Hepatic stellate cell (primary cell): ENCODE results near the gene TNIP2.
A peak's percentile ranks its signal among the peaks of the same experiment; 100 is the strongest.
"Not testable (repeated sequence)": the region's sequence is repeated elsewhere in the genome, so short reads cannot be mapped to it uniquely, and the experiment has no call there.

Experiments
- DNase-seq: peaks from one replicate; pipeline ENCODE4 v3.0.0; 2011; ENCODE audit warnings: low spot score

The TNIP2 gene

DNA sequence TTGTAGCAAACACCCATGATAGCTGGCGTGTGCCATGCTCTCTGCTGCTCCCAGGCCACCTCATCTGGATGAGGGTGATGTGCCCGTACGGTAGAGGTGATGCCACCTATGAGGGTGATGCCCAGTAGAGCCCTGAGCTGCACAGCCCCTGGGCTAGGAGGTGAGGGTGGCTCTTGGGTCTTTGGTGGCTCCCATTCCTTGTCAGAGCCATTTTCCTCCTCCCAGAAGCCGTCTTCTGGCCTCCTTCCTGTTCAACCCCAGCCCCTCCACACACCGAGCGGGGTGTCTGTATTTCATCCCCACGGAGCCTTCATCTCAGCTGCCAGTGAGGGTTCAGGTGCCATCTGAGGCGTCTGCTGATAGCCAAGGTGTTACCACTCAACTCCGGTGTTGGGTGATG lies 12.0 kb upstream of the TNIP2 start:
- DNase-seq: no peak

DNA sequence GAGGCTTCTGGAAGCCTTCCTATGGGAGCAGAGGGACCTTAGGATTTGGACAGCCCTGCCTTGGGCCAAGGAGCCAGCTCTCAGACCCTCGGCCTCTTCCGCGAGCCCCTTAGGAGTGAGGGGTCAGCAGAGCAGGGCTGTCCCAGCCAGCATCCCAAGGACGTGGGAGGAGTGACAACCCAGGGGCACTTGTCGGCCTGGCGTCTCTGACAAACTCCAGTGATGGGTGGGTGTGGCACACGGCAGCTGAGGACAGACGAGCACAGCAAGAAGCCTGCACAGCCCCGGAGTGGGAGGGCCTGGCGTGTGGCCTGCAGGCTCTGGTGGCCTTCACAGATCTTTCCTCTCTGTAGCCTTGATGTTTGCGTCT lies 11.6 kb upstream of the TNIP2 start:
- DNase-seq: no peak

DNA sequence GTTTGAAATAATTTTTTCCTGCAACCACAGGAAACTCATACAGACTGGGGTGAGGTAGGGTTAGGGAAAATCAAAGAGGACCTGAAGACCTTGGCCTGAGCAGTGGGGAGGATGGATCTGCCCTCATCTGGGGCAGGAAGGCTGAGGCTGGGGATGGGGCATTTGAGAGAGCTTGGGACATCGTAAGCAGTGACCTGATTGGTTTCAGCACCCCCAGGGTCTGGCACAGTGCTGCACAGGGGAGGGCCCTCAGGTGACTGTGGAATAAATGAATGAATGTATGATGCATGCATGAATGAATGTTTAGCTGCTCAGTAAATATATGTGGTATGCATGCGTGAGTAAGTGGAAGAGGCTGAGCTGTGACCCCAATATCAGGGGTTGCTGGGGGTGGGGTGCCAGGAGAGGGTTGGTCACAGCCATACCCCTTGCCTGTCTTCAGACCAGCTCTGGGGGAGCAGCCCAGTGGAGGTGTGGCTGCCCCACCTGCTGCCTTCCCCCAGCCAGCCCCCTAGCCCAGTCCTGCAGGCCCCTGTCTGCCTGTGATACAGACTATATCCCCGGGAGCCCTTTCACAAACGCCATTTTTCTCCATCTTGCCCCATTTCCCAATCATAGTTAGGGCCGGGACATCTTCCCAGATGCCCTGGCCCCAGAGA lies 11.0 kb upstream of the TNIP2 start:
- DNase-seq: no peak

DNA sequence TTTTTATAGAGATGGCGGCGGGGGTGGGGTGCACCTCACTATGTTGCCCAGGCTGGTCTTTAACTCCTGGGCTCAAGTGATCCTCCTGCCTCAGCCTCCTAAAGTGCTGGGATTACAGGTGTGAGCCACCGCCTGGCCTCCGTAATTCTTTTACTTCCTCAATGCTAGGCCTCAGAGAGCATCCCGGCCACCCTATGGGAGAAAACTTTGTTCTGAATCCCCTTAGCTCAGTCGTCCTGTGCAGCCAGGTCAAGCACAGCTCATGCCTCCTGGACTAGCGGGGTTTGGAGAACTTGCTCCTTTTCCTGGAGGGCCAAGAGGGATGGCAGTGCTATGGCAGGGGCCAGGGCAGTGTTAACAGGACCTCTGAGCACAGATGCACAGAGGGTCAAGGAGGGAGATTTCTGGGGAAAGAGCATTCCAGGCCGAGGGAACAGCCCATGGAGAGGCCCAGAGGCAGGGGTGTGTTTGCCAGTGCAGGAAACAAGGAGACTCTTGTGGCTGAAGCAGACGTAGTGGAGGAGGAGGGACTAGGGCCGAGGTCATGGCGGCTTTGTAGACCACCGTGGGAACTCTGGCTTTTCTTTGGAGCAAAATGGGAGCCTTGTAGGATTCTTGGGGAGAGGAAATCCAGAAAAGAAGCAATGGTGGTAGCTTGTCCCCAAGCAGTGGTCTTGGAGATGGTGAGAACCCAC lies 9.8 kb upstream of the TNIP2 start:
- DNase-seq: no peak

DNA sequence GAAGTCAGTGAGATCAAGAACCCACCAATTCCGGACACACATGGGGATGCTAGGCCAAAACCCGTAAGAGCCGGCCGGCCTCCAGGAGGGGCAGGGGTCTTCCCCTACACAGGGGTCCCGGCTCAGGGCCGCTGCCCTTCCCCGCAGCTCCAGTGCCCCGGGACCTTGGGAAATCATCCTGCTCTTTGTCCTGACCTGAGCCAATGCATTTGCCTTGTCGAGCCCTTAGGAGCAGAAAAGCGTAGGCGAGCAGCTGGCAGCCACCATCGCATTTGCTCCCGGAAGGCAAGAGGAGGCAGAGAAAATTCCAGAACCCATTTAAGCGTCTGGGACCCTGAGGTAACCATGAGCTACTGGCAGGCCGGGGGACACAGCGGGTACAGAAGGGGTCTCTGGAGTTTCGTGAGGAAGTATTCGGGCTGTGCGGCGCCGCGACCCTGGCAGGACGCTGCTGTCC lies 7.4 kb upstream of the TNIP2 start:
- DNase-seq: no peak

DNA sequence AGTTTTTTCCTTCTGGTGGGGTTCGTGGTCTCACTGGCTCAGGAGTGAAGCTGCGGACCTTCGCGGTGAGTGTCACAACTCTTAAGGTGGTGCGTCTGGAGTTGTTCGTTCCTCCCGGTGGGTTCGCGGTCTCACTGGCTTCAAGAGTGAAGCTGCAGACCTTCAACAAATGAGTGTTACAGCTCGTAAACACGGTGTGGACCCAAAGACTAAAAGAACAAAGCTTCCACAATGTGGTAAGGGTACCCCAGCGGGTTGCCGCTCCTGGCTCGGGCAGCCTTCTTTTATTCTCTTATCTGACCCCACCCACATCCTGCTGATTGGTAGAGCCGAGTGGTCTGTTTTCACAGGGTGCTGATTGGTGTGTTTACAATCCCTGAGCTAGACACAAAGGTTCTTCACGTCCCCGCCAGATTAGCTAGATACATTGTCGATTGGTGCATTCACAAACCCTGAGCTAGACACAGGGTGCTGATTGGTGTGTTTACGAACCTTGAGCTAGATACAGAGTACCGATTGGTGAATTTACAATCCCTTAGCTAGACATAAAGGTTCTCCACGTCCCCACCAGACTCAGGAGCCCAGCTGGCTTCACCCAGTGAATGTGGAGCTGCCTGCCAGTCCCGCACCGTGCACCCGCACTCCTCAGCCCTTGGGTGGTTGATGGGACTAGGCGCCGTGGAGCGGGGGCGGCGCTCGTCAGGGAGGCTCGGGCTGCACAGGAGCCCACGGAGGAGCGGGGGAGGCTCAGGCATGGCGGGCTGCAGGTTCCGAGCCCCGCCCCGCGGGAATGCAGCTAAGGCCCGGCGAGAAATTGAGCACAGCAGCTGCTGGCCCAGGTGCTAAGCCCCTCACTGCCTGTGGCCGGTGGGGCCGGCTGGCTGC lies 6.6 kb upstream of the TNIP2 start:
- not testable (repeated sequence) for DNase-seq

DNA sequence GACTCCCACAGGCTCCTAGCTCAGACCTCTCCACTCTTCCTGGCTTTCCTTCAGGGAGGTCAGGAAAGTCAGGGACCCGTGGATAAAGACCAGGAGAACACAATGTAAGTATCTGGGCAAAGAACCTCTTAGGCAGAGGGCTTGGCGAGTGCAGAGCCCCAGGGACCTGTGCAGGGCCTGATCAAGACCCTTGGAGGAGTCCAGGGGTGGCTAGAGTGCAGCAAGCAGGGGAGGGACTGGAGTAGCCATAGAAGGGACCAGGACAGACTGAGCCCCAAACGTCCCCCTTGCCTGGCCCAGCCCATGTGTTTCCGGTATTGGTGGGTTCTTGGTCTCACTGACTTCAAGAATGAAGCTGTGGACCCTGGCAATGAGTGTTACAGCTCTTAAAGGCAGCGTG lies 5.9 kb upstream of the TNIP2 start:
- DNase-seq: no peak

DNA sequence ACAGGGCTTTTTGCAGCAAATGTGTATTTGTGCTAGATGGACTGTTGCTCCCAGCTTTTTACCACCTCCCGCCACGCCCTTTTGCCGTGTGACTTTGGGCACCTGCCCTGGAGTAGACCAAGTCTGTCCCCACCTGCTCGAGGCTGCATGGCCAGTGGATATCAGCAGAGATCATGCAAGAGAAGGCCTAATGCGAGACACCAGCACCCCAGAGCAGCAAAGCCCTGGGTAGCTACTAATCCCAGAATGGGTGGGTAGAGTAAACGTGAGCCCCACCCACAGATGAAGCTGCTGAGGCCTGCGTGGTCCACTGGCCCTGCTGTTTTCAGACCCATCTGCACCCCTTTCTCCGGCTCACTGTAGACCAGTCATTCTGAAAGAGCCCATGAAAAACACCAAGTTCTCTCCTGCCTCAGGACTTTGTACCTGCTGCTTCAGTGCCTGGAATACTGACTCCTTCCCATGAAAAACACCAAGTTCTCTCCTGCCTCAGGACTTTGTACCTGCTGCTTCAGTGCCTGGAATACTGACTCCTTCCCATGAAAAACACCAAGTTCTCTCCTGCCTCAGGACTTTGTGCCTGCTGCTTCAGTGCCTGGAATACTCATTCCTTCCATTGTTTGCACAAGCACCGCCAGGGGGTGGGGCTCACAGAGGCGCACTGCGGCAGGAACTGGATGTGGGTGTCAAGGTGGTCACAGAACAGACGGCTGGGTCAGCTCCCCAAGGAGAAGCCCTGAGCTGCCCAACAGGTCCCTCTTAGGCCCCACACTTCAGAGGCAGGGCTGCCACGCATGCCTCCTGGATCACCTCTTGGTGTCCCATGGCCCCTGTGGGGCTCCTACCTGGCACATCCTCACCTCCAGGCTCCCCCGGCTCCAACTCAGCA lies 5.1 kb upstream of the TNIP2 start:
- DNase-seq: no peak

DNA sequence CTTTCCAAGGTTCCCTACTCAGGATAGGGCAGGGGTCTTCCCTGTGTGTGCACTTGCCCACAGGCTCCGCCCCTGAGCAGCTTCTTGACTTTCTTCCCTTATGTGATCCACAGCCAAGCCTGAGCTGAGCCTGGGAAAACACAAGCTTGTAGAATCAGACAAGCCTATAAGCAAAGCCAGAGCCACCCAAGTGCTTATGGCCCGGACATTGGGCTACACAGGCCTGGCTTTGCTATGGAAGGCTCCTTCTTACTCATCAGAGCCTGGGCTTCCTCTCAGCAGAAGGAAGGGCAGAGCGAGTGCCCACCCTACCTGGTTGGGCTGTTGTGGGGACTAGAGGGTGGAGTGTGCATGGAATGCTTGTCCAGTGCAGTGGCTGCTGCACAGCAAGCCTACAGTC lies 1.3 kb upstream of the TNIP2 start:
- no peak for DNase-seq

- DNase-seq: no peak
Measured at GRCh38 chr4:2756691-2757350, 685 bp upstream of the TNIP2 start.

GRCh38 chr4:2754848-2755819 lies 1.0 kb downstream of the TNIP2 start:
- no peak for DNase-seq

DNA sequence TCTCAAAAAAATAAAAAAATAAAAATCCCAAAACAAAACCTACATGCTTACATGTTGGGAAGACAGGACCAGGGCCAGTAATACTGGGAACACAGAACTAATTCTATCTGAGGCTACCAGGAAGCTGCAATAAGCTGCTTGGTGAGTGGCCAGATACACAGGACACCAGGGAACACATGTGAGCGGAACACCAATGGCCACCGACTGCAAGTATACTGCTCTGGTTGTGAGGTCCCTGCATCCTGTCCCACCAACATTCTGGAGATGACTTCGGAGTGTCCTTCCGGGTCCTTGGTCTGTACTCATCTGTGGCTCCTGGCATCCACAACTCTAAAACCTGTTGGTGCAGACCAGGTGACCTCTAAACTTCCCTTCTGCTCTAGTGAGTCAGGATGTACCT lies 2.7 kb downstream of the TNIP2 start:
- DNase-seq: no peak

GRCh38 chr4:2750719-2751605 lies 5.2 kb downstream of the TNIP2 start:
- no peak for DNase-seq

- no peak for DNase-seq
Measured at GRCh38 chr4:2746891-2747695, 9.0 kb downstream of the TNIP2 start.

- peak; percentile 86 for DNase-seq
Measured at GRCh38 chr4:2745981-2746806, 9.9 kb downstream of the TNIP2 start.

DNA sequence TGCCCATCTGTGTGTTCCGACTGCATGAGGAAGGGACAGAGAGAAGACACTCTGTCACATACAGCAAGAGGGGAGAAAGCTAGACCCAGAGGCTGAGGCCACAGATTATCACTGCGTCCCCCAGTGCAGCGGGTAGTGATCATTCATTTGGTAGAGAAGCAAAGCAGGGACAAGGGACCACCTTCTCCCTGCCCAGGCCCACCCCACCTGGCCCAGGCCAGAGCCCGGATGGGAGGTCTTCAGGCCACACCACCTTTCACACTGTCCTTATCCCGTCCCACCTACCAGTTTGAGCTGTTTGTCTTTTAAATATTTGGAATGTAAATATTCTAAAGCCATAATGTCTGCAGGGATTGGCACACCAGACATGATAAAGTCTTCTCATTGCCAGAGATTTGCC lies 10.6 kb downstream of the TNIP2 start:
- DNase-seq: no peak

DNA sequence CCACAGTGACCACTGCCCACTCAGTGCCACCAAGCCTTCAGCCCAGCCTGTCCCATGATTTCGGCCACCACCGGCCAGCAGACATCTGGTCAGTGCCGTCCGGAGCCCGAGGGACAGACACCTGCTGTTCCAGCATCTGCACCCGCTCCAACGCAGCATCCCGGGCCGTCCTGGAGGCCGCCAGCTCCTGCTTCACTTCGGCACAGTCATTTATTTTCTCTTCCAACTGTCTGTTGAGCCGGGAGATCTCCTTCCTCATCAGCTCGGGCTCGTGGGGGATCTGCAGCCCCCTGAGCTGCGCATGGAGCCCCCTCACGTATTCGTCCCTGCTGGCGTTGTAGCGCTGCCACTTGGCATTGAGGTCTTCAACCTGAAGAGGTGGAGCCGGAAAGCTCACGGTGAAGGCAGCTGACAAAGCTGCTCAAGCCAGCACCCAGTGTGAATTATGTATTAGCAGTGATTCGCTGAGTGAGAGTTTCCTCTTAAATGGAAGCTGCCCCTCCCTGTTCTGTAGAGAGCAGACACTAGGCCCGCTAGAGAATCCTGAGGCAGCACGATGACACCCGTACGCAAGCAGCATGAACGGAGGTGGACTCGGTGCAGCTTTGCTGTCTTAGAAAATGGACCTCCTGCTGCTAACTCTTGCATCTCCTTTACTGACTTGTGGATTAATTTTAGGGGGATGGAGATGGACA lies 11.4 kb downstream of the TNIP2 start:
- DNase-seq: no peak
